ENCODE data around the gene LRGUK. TPM values are rescaled to one million over a fixed set of nuclear protein-coding genes. Genes with fewer than 3 reads are reported as not detected.
A peak's percentile ranks its signal among the peaks of the same experiment; 100 is the strongest.
"Not testable (repeated sequence)": the region's sequence is repeated elsewhere in the genome, so short reads cannot be mapped to it uniquely, and the experiment has no call there.

The LRGUK gene
- total RNA-seq, 1 donor from 2014 or later: 0.17 TPM

DNA sequence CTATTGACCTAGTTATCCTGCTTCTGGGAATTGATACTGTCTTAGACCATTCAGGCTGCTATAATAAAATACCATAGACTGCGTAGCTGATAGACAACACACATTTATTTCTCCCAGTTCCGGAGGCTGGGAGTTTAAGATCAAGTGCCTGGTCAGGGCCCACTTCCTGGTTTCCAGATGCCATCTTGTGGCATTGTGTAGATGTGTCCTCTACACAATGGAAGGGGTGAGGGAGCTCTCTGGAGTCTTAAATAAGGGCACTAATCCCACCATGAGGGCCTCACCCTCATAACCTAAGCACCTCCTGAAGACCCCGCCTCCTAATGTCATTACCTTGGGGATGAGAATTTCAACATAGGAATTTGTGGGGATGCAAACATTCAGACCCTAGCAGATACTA lies 127.2 kb downstream of the LRGUK start:
- DNase-seq: peak; percentile 20

DNA sequence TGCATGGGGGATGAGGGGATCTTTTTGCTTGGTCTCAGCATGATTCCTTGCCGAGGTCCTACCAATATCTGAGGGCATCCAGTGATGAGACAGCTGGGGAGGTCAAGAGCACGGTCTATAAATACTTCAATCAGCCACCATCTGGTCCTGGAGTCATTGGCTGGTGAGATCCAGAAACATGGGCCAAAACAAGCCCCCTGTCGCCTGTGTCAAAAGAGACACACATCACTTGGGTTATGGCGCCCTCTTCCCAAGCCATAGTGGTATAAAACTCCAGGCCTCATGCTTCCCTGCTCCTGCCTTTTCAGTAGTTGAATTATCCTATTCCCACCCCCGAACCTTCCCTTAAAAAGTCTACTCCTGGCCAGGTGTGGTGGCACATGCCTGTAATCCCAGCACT lies 128.7 kb downstream of the LRGUK start:
- no peak for DNase-seq

DNA sequence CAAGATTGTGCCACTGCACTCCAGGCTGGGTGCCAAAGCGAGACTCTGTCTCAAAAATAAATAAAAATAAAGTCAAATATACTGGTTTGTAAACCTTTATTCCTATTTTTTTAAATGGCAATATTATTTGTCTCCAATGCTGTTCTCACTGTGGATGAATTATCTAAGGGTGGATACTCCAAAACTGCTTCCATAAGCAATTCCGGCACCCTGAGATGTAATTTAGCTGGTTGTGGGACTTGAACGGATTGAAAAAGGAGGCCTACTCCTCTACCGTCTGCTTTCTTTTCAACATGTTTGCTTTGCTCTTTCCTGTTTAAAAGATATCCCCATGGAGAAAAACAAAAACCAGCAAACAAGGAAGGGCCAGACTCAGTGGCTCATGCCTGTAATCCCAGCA lies 135.2 kb downstream of the LRGUK start:
- no peak for DNase-seq

DNA sequence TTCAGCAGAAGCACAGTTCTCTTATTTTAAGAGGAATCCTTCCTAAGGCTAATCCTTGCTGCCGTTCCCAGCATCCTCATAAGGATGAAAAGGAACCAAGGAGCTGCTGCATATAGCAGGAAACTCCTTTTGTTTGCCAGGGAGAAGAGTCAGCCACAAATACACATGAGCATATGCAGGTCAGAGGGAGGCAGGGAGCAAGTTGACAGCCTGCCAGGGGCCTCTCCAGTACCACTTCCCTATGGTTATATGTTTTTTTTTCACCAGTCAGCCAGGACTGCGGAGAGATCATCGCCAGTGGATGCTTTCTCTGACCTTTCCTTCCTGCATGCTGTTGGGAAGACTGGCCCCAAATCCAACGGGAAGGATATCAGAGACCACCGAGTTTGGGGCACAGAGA lies 149.8 kb downstream of the LRGUK start:
- no peak for DNase-seq

DNA sequence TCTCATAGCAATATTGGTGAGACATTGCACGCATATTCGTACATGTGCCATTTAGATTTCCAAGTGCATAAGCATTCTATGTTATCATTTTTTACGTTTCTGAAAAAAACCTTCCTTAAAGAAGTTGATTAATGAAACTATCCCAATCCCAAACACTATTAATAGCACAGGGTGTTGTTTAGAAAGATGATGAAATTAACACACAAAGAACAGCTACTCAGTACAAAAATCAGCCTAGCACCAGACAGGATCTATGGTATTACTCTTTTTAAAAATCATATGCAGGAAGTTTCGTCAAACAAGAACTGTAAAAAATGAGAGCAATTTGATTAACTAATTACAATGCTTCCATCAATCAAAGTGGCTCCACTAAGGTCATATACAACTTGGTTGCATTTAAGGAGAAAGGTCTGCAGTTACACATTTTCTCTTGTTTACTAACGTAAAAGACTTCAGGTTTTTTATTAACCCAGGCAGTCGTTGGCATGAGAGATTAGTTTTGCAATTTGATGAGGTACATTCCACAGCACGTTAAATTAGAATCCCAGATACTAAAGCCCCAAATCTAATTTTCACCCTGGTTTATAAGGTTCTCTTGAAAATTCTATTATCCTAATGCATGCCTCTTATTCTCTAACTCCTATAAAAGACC lies 151.5 kb downstream of the LRGUK start:
- no peak for DNase-seq

DNA sequence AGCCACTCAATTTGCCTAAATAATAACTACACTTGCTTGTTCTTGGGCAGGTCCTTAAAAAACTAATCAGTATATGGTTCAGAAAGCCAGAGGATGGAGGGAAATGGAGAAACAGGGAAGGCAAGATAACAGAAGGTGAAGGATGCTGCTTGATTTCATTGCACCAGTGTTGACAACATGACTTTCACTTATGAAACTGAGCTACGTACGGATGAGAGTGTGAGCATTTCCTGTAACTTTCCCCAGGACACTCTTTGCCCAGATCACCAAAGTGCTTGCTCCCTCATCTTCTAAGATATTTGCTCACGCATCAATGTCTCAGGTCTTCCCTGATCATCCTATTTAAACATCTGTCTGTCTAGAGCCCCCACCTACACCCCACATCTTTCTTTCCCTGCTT lies 152.2 kb downstream of the LRGUK start:
- no peak for DNase-seq

DNA sequence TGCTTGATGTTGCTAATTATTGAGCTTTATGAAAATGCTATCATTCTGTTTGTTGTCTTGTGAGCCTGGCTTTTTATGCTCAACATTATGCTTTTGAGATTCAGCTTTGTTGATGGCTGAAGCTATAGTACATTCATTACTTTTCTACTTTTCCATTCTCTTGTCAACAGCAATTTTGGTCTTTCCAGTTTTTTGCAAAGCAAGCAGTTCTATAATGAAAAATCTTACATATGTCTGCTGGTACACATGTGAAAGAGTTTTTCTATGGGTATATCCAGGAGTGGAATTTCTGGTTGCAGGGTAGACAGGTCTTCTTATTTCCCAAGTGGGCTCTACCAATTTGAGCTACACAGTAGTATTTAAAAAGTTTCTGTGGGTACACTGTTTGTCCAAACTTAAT lies 152.8 kb downstream of the LRGUK start:
- no peak for DNase-seq

DNA sequence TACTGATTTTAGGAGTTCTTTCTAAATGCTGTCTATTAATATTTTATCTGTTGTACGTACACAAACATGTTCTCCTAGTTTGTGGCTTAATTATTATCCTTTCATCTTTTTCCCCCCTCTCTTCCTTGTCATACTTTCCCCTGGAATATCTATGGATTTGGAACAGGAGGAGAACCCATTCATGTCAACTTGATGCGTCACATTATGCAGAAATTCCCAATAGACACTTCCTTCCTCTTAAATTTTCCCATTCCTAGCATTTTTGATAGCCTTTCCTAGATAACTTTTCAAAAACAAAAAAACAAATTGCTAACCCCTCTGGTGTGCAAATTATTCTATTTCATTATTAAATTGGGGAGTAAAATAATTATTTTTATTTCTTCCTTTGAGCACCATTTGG lies 153.4 kb downstream of the LRGUK start:
- no peak for DNase-seq

DNA sequence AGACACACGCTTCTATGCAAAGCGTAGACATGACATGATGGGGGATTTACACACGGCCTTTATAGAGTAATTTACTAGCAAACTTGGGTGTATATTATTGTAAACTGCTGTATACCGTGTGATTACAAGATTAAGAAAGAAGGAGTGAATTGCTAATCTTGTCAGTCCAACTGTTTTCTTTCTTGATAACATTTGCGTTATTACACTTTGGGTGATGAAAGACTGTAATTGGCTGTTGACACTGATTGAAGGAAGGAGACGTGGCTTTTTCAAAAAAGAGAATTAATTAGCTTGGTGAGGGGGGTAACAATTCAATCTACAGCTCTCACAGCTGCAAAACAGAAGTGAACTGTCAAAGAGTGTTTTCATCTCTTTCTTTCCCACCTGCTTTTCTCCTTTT lies 156.9 kb downstream of the LRGUK start:
- no peak for DNase-seq

DNA sequence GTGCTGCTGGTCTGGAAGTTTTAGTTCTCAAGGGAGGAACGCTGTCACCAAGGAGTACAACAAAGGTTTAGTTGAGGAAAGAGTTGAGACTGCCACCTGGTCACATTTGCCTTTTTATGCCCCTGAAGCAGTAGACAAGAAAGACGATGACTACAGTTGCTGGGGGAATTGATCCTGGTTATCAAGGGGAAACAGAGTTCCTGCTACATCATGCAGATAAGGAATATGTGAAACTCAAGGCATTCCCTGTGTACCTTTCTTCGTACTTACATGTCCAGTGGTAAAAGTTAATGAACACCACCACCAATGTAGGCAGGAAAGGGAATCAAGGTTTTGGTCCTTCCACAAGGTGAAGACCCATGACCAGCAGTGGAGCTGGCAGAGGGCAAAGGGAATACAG lies 157.8 kb downstream of the LRGUK start:
- no peak for DNase-seq

DNA sequence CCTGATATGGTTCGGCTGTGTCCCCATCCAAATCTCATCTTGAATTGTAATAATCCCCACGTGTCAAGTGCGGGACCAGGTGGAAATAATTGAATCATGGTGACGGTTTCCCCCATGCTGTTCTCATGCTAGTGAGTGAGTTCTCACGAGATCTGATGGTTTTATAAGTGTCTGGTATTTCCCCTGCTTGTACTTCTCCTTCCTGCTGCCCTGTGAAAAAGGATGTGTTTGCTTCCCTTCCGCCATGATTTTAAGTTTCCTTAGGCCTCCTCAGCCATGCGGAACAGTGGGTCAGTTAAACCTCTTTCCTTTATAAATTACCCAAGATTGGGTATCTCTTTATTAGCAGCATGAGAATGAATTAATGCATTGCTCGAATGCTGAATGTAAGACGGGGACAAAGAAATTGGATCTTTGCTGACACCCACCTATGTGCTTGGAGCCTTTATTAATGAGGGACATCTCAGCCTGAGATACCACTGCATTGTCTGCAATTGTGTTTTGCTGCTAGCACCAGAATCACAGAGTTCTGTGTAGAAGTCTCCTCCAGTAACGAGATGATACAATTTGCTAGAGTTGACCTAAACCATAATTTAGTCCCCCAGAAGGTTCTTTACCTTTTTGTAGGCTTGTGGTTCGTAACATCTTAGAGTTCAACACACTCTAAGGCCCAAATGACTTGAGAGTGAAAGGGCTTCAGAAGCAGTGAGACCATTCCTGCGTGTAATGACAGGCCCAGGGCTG lies 160.9 kb downstream of the LRGUK start:
- DNase-seq: no peak

DNA sequence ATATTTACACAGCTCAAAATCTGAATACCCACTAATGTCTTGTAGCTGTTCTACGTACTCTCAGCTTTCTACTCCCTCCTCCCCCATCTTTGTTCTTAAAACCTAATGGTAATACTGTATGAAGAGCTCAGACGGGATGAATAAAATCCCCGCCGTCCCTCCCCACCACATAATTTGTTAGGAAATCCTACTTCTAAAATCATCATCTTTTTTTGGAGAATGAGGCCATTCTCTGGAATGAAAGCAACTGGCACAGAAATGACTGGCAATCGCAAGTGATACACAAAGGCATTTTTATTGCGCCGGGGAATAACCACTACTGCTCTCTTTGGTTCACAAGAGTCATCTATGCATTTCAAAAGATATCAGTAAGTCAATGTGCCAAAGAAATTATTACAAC lies 162.3 kb downstream of the LRGUK start:
- no peak for DNase-seq

DNA sequence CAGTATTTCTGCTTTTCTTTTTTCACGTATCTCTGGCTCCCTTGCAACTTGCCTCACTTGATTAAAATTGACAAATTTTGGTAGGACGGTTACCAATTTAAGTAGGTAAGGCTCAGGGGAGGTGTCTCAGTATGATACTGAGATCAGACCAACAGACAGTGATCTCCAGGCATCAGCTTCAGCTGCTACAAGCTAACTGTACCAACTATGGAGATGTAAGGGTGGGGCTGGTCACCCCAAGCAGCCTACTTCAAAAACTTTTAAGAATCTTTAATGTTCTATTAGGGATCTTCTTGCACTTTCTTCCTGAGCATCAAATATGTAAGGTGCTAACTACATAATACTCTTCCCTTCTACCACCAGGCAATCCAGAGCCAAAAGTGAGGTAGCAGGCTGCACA lies 162.7 kb downstream of the LRGUK start:
- DNase-seq: no peak

DNA sequence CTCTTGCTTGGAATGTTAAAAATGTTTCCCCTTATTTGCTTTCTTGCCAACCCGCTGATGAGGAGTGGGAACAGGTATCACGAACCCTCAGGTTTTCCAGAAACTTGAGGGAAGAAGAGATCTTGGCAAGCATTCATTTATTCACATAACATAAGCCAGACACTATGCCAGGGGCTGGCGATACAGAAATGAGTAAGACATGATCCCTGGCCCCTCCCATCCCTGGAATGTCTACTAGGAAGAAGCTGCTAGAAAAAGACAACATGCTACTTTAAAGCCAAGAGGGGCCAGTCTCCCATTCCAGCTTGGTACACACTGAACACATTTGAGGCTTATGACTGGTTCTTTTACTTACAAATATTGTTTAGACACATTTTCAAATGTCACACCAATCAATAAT lies 163.1 kb downstream of the LRGUK start:
- DNase-seq: no peak

DNA sequence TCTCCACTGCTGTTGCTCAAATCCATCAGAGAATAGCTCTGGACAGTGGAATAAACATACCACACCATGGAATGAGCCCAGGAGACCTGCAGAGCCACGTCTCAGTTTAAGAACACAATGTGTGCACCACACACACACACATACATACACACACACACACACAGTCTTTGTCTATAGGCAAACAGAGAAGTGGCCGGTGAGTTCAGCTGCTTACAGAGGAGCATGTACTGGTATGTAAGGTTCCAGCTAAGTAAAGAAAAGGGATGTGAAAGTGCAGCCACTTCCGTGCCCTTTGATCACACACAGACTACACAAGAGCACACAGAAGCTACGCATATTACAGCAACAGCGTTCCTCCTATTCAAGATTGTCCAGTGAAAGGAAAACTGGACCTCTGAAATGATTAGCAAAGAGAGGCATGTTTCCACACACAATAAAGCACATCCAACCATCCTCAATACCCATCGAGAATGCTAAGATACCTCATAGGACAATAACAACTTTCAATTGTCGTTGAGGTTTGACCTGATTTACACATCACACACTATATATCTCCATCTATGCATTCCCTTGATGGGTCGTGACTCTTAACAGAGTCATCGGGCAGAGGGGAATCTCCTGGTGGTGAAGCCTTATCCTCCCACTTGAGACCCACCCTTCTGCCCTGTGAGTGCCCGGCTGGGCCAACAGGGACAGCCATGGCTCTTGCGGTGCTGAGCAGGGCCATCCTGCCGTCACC lies 166.0 kb downstream of the LRGUK start:
- DNase-seq: no peak

DNA sequence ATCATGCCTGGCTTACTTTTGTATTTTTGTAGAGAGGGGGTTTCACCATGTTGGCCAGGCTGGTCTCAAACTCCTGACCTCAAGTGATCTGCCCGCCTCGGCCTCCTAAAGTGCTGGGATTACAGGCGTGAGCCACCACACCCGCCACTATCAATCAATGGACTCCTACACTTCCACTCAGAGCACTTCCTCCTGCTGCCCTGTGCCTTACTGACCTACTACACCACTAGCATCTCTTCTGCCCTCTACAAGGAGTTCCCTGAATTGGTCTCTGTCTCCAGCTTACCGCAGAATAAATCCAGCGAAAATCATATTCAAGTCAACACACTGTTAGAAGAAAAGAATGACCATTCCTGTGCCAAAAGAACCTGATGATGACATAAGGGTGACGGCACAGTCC lies 168.8 kb downstream of the LRGUK start:
- DNase-seq: not testable (repeated sequence)

DNA sequence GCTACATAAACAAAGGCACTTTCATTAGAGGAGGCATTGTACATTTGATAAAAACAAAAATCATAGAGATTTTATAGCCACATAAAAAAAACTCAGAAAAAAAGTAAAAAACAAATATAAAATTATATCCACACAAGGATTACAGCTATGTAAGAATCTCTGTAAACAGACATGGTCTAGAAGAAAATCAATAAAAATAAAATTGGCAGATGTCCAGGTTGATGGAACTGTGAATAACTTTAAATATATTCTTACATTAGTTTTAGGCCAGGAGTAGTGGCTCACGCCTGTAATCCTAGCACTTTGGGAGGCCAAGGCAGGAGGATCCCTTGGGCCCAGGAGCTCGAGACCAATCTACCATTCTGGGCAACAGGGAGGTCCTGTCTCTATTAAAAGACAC lies 170.3 kb downstream of the LRGUK start:
- no peak for DNase-seq

DNA sequence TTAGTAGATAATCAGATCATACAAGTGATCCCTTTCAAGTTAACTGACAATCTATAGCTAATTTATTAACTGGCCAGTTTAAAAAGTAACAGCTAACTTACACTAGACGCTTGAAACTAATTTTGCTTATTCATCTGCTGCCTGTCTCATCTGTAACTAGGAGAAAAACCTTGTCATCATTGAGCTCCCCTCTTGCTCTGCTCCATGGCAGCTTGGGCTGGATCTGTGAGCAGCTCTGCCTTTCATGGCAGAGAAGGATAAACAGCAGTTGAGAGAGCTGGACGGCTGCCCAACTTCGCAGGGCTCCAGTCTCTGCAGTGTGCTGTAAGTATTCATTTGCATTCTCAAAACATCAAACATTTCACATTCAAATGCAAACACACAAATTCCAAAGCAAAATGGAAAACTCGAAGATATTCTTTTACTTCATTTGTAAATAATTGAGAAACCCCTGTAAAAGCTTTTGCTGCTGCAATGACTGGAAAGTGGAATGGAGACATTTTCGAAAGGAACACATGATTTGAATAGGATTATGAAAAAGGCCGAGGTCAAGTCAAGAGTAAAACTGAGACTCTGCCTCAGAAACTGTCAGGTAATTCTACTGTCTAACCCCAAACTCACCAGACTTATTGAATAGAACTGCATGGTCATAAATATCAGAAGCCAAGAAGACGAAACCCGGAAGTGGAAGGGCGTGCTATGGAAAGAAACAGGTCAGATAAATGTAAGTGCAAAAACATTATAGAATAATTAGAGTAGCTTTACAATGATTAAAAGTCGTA lies 172.0 kb downstream of the LRGUK start:
- no peak for DNase-seq

DNA sequence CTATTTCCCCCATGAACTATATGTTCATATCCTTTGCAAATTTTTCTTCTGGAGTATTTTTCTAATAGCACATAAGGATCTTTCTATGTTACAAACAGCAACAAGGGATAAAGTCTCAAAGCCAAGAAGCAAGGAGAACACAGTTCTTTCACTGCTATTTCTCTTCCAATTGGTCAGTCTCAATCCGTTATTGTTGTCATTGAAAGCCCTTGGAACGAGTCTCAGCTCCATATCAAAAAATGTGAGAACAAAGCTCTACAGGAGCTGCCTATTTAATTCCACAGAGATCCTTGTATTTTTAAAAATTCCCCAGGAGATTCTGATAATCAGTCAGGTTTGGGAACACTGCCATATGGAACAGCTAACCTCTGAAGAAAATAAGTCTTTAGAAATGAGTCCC lies 173.8 kb downstream of the LRGUK start:
- DNase-seq: no peak

DNA sequence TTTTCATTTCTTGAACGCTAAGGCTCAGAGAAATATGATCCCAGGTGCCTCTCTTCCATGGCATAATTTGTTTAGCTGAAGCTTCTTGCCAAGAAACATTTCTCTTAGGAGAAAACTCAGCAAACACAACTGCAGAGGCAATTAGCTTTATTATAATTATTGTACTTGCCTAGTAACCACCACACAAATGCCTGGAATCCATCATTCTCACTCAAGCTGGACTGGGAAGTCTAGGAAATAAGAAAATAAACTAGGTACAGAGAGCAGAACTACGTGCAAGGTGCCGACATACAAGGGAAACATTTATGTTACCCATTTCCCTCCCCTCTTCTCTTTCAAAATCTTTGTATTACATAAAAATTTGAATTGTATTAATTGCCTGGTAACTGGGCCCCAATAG lies 174.5 kb downstream of the LRGUK start:
- no peak for DNase-seq

DNA sequence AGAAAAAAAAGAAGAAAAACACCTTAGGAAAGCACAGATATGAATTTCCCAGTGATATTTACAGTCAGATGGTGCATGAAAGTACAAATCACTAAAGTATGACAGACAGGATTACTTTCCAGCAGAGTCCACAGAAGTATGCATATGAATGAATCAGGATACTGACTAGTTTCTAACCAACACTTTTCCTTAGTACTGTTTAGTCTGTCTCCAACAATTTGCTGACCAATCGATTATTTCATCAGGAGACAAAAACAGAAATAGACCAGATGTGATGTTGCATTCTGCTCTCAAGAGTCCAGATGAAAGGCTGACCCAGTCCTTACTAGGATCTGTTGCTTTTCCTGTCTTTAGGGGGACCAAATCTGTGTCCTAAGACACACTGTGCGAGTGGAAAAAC lies 175.0 kb downstream of the LRGUK start:
- DNase-seq: no peak

DNA sequence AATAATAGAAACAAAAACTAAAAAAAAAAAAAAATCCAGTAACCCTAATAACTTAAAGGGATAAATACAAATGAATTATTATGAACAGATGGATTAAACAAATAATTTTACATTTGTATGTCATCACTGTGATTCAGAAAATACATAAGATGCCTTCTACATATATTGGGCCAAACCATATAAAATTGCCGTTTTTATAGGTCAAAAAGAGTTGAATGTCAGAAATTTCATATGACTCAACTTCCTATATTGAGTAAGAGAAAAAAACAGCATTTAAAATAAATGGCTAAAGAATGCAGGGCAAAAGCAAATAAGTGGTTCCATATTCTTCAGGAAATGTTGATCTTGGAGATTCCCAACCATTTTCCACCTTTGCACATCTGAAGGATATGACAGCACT lies 180.2 kb downstream of the LRGUK start:
- peak; percentile 27 for DNase-seq

DNA sequence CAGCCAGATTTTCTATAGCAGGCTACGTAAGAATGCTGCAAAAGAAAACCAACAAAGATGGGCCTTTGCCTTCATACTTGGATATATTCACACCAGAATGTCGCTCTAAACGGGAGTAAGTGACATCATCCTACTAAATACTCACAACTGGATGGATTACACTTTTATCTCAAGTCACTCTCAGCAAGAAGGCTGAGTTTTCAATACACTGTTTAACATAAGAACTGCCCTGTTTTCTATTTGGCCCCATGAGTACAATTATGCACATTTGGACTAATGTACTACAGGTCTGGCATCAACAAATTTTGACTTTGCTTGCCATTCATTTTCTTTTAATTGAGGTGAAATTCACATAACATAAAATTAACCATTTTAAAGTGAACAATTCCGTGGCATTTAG lies 181.4 kb downstream of the LRGUK start:
- no peak for DNase-seq
